Effector CD4-positive, alpha-beta T cell (primary cell): Measurements from ENCODE around the gene SPNS2.

ENCODE experiments used
- DNase-seq: peaks from one replicate; pipeline ENCODE4 v3.0.0-alpha.2; 2020

The SPNS2 gene

GRCh38 chr17:4480929-4481898 lies 17.5 kb upstream of the SPNS2 start:
- DNase-seq: no peak

GRCh38 chr17:4482338-4483011 lies 16.2 kb upstream of the SPNS2 start:
- DNase-seq: no peak

- no peak for DNase-seq
Observed at GRCh38 chr17:4483012-4483840, 15.5 kb upstream of the SPNS2 start.

GRCh38 chr17:4485676-4486646 lies 12.7 kb upstream of the SPNS2 start:
- DNase-seq: peak; percentile 23

- no peak for DNase-seq
Observed at GRCh38 chr17:4487296-4487695, 11.4 kb upstream of the SPNS2 start.

DNA sequence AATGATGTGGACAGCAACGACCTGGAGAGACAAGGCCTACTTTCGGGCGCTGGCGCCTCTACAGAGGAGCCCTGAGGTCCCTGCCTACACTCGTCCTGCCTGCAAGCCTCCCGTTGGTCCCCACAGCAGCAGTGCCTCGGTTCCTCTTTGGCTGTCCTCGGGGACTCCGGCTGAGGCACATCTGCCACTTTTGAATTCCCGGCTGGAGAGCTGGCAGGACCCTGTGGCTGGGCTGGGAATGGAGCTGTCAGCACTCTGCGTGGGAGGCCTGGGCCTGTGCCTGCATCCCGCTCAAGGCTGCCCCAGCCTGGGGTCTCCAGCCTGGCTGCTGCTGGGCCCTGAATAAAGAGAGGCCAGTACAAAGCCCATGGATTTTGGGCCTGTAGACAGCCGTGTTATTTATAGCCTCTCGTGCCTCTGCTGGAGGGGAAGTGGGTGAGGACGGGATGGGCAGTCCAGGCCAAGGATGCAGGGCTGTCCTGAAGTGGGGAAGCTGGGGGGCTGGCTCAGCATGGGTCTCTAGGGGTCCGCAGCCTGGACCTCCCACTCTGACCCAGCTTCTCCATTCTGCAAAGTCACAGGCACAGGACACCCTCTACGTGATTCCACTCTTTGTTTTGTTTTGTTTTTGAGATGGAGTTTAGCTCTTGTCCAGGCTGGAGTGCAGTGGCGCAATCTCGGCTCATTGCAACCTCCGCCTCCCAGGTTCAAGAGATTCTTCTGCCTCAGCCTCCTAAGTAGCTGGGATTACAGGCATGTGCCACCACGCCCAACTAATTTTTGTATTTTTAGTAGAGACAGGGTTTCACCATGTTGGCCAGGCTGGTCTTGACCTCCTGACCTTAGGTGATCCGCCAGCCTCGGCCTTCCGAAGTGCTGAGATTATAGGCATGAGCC lies 10.6 kb upstream of the SPNS2 start:
- DNase-seq: no peak

- no peak for DNase-seq
Observed at GRCh38 chr17:4488989-4489595, 9.6 kb upstream of the SPNS2 start.

DNA sequence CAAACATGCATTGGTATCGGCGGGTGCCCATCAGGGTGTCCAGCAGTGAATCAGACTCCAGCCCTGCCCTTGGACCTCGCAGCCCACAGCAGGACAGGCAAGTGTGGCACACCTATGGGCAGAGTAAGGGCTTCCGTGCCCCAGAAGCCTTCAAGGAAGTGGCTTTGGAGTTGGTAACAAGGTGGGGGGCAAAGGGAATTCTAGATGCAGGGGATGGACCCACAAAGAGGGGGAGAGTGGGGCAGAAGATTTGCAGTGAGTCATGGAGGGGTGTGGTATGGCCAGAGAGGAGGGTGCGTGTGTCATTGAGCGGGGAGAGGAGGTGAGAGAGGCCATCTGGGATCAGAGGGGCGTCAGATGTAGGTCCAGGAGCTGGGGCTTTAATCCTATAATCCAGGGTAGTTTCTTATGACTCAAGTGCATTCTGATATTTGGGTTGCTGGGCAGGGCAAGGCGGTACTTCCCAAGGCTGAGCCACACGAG lies 8.5 kb upstream of the SPNS2 start:
- no peak for DNase-seq

- DNase-seq: no peak
Observed at GRCh38 chr17:4490637-4491061, 8.0 kb upstream of the SPNS2 start.

DNA sequence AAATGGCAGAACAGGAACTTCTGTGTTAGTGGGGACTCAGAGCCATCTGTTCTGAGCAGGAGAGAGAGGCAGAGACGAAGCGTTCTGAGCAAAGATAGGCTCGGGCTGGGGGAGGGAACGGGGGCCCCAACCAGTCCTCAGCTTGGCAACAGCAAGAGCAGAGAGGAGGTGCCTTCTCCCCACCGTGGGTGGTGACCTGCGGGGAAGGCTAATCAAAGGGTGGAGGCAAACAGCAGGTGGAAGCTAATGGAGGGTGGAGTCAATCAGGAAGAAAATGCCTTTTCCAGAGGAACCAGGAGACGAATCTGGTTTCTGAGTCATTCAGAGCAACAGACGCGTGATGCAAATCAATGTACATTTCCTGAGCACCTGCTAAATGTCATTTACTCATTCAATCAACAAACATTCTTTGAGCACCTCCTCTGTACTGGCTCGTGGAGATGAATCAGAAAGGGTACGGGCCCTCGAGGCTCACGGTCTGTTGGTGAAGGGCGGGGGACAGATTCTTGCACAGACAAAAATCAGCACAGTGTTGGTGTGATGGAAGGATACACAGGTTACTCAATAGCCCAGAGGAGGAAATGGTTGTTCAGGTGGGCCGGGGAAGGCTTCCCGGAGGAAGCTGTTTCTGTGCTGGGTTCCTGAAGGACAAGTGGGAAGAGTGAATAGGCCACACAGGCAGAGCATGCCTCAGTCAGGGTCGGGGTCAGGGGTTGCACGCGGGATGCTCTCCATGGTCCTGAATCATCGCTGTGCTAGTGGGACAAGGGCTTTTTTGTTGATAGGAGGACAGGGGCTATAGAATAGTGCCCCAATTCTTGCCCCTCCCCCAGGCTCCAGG lies 5.7 kb upstream of the SPNS2 start:
- DNase-seq: no peak

DNA sequence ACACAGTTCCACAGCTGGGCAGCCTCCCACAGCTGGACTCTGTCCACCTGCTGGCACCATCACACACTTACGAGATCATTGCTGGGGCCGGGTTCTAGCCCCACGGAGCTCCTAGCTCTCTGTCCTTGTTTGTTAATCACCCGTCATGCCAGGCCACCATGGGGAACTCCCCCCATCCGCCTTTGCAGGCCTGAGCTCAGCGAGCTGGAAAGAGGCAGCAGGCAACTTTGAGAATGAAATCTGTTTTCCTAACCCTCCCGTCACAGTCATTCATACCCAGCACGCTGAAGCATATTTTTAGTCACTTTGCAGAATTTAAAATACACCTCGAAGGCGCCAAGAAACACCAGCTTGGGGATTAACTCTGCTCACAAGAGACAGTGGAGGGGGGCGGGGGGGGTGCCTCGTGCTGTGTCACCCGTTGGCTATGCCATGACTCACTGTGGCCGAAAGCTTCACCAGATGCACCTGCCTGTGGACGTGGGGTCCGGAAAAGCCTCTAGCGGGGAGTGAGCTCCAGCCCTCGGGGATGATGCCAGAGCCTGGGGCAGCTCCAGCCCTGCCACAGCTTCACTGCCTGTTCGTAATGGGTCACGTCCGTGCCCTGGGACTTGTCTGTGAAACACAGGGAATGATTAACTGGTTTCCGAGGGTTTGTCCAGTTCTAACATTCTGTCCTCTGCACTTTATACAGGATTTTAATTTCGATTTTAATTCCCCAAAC lies 1.4 kb upstream of the SPNS2 start:
- no peak for DNase-seq

DNA sequence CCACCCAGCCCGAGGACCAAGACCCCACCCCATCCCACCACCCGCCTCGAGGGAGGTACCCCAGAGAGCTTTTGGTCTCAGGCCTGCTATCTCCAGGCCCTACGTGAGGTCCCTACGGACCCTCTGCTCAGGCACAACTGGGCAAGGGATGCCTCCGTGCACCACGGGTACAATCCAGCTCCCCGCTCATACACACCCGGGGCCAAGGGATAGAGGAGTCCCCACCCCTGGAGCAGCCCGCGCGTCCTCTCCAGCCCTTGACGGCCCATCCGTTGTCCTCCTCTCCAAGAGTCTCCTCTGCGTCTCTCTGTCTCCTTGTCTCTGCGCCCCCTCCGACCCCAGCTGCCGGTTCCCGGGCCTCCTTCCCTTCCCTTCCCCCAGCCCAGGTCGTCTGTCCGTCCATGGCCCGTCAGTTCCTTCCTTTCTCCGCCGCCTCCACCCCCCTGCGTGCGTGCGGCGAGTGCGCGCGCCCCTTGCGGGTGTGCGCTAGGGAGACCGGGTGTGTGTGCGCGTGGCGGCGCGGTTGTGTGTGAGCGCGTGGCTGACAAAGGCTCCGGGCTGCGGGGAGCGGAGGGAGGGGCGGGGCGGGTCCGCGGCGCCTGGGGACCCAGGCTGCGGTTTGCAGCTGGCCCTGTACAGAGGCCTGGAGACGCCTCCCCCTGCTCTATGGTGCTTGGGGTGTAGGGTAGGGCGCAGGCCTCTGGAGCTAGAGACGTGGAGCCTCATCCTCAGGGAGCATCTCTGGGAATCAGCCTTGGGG lies 930 bp downstream of the SPNS2 start:
- no peak for DNase-seq

GRCh38 chr17:4500191-4500571 lies 1.5 kb downstream of the SPNS2 start:
- DNase-seq: no peak

DNA sequence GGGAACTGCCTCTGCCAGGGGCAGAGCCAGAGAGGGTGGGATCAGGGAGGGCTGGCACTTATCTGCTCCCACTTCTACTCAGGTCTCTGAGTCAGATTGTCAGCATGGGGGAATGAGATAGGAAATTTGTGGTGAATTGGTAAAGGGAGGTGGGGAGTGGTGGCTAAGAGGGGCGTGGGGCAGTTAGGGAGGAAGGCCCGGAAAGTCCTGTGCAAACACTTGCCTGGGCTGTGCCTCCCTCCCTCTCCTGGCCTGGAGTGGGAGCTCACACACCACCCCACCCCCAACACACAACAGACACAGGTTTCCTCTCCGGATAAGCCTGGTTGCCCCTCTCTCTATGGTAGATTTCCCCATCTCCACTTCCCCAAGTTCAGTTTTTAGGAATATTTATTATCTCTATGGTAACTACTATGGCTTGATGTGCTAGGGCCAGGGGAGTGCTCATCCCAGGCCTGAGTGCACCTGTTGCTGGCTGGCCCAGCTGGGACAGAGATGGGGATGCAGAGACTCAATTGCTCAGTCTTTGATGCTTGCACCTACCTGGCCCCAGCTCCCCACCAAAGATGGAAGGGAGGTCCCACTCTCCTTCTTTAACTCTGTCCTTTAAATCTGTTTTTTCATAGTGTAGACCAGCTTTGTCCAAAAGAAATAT lies 2.7 kb downstream of the SPNS2 start:
- DNase-seq: no peak

DNA sequence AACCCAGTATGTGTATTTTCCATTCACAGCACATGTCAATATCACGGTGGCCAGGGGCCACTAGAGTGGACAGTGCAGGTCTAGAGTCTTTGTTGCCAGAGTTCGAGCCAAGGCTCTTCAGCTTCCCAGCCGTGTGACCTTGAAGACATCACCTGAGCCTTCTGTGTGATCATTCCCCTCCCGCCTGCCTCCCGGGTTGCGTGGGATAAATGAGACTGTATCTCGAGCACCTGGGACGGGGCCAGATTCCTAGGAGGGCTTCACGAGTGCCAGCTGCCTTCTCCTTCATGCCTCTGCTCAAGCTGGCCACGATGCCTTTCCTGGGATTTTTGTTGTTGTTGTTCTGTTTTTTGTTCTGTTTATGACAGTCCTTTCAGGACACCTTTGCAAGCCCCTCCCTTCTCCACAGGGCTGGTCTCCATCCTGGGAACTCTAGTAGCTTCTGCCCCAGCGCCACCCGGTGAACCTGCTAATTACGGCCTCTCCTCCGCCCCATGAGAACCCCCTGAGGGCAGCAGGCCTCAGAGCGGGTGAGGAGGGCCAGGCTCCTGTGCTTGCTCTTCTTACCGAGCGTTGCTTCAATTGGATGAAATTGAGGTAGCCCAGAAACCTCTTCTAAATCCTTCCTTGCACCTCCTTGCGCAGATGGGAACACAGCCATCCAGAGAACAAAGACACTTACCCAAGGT lies 3.9 kb downstream of the SPNS2 start:
- DNase-seq: no peak

- no peak for DNase-seq
Observed at GRCh38 chr17:4503283-4504025, 4.8 kb downstream of the SPNS2 start.
